HG03439 (cell line): Measurements from ENCODE around the gene CDC37.
A peak's percentile ranks its signal among the peaks of the same experiment; 100 is the strongest.
"Not testable (repeated sequence)": the region's sequence is repeated elsewhere in the genome, so short reads cannot be mapped to it uniquely, and the experiment has no call there.

Source experiments
- ATAC-seq: cut with Tn5 transposase; IDR thresholded peaks from one replicate; pipeline ENCODE4 v1.9.1; 2021; ENCODE audit warnings: mild to moderate bottlenecking, moderate library complexity; ENCODE audit not compliant: unreplicated experiment

CDC37 gene

DNA sequence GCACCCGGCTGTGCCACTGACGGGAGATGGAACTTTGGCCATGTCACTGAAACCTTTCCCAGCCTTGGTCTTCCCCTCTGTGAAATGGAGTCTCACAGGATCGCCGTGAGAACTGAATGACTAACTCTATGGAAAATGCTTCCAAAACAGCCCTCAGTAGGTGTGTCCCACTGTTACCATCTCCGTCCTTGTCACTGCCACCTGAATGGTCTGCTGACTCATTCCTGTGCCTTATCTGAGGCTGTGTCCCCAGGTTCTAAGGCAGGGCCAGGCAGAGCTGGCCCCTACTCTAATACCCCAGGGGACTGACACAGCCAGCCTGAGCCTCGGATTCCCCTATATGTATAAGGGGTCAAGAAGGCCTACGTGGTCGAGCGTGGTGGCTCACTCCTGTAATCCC is 4.5 kb downstream of the CDC37 start:
- ATAC-seq, result no peak

DNA sequence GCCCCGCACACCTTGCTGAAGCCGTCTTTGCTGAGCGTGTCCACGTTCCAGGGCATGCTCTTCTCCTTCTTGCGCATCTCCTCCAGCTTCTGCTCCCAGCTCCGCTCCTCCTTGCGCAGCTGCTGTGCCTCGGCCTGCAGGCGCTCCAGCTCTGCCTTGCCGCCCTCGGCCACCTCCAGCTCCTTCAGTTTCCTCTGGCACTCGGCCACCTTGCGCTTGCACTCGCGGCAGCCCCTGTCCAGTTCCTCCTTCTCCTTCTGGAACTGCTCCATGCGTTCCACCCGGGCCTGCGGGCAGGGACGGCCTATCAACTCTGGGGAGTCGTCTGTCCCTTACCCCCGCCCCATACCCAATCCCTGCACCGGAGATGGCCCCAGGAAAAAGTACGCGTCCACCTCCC is 7.4 kb downstream of the CDC37 start:
- ATAC-seq, result no peak

DNA sequence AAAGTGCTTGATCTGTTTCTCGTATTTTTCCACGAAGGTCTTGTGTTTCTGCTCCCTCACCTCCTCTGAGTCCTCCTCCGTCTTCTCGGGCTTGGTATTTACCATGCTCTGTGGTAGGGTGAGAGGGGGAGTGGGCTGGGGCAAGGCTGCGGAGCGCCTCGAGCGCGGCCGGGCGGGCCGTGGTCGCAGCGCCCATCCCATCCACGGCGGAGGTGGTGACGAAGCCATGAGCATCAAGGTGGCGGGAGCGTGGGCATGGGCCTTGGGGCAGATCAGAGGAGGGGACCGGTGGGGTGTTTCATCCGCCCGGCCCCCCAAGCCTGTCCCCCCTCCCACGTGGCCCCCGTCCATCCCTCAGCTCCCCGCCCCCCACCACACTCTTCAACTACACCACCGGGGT is 7.9 kb downstream of the CDC37 start:
- ATAC-seq, result no peak

DNA sequence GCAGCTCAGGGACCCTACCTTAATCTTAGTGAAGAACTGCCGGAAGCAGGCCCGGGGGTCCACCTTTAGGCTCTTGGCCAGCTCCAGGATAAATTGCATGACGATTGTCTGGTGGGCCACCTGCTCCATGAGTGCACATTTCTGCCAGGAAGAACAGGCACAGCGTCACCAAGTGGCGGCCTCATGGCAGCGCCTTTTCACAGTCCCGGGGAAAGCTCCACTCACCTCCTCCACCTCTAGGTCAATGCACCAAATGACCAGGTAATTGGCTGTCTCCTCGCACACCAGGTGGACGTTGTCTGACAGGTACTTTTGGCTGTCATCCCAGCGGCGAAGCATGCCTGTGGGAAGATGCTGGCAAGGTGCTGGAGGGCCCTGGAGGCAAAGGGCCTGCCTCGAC is 8.3 kb downstream of the CDC37 start:
- no peak for ATAC-seq

DNA sequence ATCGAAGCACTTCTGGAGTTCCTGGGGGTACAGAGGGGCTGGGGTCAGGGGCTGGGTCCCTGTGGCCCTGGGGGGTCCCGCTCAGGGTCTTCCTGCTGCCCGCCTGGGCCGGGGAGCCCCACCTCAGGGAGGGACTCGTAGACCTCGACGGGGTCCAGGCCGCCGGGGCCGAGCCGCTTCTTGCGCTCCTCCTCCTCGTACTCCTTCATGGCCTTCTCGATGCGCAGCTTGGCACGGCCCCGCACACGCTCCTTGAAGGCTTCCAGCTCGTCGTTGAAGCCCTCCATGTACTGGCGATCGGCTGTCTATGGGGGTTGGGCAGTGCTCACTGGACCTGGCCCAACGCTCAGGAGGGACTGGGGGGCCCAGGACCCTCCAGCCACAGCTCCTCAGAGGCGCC is 10.2 kb downstream of the CDC37 start:
- no peak for ATAC-seq

DNA sequence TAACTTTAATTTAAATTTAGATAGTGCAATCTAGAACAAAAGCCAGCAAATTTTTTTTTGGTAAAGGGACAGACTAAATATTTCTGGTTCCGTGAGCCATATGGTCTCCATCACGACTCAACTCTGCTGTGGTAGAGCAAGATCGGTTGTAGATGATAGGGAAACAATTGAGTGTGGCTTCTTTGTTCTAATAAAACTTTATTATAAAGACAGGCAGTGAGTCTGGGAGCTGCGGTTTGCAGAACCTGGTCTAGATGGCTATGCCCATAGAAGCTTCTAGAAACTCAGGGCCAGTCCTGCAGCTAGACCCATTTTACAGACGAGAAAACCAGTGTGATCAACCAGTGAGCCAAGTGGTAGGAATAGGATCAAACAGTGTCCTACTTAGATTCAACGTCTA is 11.2 kb downstream of the CDC37 start:
- no peak for ATAC-seq

DNA sequence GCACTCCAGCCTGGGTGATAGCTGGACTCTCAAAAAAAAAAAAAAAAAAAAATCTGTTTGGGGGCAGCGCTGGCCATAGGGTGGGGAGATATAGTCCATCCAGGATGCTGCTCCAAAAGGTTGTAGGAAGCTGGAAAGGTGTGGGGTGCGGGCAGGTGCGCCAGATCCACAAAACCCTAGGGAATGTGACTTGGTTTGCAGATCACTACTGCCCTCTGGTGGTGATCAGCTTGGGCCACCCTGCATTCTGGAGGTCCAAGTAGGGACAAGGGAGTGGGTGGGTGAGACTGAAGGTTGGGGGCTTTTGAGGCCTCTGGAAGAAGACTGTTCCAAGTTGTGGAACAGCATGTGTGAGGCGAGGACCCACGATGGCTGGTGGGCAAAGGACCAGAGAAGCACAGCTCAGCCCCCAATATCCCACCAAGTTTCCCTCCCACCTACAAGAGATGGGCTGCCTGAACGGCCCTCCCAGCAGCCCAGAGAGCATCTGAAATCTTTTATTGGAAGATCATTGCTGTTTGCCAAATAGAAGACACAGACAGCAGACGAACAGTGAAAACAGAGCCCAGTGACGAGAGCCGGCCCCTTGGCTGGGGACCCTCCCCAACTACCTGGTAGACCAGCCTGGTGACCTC is 12.6 kb downstream of the CDC37 start:
- ATAC-seq, result no peak

DNA sequence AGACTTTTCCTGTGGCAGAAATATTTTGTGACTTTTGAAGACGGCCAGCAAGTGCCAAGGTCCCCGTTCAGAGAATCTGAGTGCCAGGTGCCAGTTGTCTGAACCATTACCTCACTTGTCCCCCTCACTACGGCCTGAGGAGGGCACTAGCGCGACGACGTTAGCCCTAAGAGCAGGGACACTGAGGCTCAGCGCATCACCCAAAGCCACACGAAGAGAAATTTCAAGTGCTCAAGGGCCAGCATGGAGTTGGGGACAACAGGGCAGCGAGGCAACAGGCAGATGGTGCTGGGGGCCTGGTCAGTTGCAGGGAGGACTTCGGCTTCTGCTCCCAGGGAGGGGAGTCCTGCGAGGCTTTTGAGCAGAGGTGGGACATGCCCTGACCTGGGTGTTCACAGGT is 13.5 kb downstream of the CDC37 start:
- ATAC-seq, result no peak

DNA sequence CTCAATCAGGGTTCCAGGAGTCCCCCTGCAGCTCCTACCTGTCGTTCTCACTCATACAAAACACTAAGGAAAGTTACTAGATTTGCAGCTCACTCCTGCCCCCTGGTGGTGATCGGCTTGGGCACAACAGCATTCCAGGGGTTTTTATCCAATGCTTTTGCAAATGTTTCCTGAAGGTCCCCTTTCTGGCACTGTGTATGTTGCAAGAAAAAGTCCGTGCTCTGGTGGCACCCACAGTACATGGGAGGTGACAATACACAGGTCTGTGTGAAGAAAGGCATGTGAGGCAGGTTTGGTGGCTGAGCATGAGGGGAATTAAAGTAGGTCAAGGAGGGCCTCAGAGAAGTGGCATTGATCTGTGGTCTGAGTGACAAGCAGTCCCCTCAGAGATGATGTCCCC is 14.4 kb downstream of the CDC37 start:
- ATAC-seq, result no peak

DNA sequence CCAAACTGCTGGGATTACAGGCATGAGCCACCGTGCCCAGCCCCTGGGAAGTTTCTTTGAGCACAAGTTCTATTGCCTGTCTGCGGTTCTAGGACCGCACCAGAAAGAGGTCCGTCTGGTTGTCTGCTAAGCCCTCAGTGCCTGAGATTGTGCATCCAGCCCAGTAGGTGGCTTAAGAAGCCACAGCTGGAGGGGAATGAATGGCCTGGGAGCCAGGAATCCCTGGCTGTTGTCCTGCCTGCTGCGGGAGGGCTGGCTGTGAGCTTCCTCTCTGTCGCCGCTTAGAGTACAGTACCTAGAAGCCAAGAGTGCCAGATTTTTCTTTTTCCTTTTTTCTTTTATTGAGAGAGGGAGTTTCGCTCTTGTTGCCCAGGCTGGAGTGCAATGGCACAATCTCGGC is 18.8 kb downstream of the CDC37 start:
- ATAC-seq, result no peak

DNA sequence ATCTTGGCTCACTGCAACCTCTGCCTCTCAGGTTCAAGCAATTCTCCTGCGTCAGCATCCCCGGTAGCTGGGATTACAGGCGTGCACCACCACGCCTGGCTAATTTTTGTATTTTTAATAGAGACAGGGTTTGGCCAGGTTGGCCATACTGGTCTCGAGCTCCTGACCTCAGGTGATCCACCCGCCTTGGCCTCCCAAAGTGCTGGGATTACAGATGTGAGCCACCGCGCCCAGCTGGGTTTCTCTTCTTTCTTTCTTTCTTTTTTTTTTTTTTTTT is 20.2 kb downstream of the CDC37 start:
- ATAC-seq, result not testable (repeated sequence)

DNA sequence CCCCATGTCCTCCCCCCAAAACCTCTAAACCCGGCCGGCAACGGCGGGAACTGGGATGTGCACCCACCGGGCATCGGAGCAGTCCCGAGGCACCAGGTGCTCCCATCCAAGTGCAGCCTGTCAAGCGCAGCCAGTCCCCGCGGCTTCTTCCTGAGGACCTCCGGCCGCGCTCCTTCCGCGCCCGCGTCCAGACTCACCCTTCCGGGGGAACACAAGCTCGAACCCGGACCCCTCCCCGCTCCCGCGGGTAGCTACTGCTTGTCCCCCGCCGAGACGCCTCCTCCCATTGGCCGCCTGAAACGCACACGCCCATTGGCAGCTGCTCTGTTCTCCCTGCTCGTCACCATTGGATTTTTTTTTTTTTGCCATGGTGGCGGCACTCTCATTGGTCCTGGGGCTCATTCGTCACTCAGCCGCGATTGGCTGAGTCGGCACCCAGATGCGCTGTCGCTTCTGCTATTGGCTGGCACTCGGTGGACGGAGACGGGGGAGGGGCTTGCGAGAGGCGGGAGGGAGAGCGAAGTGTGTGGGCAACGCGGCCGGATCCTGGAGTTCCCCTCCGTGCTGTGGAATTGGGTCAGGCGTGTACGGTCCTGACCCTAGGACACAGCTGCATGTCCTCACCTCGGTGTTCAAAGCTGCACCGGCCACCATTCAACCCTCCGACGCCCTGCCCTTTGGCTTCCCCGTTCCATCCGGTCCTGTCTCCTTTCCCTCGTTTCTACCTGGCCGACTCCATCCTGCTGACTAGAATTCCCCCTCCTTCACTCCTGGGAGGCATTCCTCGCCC is 22.8 kb downstream of the CDC37 start, which contains the start of gene TYK2:
TSS of gene TYK2 (minus strand) at position 260 of the 790 bp plus-strand sequence. CDS start 2,166 bp downstream, outside the sequence.
- peak; percentile 89 for ATAC-seq

DNA sequence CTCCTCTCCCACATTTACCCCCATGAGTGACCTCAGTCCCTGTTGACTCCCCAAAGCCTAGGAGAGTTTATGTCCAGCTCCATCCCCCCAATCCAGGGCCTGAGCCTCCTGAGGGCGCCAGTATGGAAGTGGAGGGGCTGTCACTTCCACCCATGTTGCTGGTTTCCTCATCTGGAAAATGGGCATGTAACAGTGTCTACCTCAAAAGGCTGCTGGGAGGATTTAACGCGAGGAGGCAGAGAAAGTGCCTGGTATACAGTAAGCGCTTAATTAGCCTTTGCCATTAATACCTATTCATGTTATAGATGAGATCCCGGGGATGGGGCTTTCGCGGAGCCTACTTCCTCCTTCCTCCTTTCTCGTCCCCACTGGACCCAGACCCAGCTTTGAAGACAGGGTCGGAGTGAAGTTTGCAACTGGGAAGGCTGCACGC is 23.4 kb downstream of the CDC37 start:
- peak; percentile 3 for ATAC-seq

DNA sequence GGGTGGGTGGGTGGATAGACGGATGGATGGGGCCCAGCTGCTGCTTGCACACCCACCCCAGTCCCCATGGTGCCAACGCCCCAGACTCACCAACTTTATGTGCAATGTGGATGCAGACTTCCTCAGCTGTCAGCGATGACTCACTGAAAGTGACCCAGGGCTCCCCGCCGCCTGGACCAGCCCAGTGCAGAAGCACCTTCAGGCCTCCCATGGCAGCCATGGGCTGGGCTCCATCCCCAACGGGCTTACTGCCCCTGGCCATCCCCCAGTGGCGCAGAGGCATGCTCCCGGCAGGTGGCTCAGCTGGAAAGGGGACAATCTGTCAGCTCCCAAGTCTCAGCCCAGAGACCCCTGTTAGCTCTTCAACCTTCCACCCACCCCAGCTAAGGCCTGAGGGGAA is 25.2 kb downstream of the CDC37 start:
- no peak for ATAC-seq

DNA sequence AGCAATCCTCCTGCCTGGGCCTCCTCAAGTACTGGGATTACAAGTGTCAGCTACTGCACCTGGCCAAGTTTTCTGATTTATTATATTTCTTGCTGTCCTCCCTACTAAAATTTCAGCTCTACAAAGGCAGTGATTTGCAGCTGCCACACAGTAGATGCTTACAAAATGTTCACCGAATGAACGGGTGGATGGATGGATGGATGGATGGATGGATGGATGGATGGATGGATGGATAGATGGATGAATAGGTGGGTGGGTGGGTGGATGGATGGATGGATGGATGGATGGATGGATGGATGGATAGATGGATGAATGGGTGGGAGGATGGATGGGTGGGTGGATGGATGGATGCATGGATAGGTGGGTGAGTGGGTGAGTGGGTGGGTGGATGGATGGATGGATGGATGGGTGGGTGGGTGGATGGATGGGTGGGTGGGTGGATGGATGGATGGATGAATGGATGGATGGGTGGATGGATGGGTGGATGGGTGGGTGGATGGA is 26.2 kb downstream of the CDC37 start:
- ATAC-seq, result not testable (repeated sequence)

DNA sequence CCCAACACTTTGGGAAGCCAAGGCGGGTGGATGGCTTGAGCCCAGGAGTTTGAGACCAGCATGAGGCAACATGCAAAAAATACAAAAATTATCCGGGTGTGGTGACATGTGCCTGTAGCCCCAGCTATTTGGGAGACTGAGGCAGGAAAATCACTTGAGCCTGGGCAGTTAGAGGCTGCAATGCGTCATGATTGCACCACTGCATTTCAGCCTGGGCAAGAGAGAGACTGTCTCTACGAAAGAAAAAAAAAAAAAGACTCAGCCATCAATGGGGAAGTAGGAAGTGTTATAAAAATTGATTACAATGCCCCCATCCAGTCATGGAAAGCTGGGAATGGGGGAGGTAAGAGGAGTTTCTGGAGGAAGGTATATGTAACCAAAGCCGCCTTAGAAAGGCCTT is 28.4 kb downstream of the CDC37 start:
- no peak for ATAC-seq

DNA sequence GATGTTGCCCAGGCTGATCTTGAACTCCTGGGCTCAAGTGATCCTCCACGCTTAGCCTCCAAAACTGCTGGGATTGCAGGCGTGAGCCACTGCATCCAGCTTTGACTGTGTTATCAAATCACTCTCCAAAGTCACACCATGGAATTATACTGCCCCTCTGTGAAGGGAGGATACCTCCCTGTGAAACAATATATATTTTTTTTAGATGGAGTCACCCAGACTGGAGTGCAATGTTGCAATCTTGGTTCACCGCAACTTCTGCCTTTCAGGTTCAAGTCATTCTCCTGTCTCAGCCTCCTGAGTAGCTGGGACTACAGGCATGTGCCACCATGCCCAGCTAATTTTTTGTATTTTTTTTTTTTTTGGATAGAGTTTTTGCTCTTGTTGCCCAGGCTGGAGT is 30.7 kb downstream of the CDC37 start:
- no peak for ATAC-seq

DNA sequence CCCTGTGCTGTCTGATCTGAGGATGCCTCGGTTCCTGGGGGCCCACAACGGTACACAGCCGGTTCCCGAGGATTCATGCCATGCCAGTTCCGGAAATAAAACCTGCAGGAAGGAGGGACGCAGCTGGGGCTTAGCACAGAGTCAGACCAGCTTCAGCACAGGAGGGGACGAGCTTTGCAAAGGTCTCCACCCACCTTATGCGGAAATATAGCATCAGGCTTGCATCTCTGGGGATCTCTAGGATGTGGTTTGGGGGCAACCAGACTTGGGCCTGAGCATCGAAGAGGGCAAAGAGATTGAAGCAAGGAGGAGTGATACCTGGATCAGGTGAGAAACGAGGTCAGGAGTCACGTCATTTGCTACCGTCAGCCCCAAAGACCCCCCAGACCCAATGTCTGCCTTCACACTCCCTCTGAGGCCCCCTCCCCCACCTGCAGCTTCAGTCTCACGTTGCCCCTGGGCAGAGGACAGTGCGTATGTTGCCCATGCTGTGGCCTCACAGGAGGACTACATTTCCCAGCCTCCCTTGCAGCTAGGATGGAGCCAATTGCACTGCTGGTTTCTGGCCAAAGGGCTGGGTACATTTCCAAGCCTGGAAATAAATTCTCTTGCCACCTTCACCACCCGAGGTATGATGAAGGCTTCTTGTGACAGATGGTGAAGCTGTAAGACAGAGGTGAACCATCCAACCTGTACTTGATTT is 35.1 kb downstream of the CDC37 start:
- ATAC-seq, result no peak

DNA sequence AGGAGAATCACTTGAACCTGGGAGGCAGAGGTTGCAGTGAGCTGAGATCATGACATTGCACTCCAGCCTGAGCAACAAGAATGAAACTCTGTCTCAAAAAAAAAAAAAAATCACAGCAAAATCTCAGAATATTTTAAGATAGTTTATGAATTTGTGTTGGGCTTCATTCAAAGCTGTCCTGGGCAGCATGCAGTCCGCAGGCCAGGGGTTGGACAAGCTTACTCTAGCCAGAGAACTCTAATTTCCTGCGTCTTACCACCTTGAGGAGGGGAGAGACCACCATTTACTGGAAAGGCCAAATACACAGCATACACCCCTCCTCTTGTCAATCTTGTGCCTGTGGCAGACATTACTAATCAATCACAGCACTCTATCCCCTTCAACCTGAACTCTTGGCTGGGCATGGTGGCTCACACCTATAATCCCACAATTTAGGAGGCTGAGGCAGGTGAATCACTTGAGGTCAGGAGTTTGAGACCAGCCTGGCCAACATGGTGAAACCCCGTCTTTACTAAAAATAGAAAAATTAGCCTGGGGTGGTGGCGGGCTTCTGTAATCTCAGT is 36.3 kb downstream of the CDC37 start:
- ATAC-seq, result not testable (repeated sequence)

DNA sequence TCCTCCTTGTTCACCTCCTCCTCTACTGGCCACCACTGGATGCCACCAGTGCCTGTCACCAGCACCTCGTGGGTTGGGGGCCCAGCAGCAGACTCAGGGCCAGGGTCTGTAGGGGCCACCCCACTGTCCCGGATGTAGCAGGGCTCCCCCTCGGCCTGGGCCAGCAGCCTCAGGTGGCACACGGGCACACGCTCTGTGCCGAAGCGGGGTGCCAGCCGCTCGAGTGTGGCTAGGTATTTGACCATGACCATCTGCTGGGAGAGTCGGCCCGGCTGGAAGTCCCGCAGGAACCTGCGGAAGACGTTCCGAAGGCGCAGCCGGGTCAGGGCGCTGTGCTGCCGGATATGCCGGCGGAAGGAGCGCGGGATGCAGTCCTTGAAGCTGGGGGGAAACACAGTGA is 37.8 kb downstream of the CDC37 start:
- ATAC-seq, result no peak

DNA sequence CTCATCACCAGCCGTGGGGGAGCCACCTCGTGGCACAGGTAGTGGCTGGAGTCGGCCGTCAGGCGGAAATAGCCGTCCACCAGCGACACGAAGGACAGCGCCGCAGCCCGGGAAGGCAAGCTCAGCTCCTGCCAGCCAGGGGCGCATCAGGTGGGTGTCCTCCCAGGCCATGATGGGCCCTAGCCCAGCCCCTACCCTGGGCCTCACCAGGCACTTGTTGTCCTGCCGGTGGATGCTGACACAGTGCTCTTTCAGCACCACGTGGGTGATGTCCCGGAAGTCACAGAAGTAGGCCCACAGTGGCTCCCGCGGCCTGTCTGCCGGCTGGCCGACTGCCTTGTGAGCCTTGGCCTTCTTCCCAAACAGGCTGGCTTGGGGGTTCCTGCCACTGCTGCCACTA is 38.7 kb downstream of the CDC37 start:
- ATAC-seq, result no peak
